ENCODE results near the gene SOX6.

SOX6 gene

DNA sequence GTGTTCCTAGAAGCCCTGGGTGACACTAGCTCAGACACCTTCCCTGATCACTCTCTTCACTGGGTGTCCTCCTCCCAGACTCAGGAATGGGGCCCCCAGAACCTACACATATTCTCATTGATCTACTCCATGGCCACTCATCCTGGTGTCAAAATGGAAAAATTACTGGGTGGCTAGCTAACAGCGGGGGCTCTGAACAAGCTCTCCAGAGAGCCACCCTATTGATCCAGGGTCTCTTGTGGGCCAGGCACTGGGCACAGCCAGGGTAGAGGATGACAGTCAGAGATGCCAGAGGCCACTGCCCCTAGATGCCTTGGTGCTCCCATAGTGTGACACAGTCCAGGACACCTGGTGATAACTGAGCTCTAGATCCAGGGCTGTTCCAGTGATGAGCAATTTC, 393.1 kb downstream of the SOX6 start:
- no peak for DNase-seq (ENCODE audit: low read depth)

DNA sequence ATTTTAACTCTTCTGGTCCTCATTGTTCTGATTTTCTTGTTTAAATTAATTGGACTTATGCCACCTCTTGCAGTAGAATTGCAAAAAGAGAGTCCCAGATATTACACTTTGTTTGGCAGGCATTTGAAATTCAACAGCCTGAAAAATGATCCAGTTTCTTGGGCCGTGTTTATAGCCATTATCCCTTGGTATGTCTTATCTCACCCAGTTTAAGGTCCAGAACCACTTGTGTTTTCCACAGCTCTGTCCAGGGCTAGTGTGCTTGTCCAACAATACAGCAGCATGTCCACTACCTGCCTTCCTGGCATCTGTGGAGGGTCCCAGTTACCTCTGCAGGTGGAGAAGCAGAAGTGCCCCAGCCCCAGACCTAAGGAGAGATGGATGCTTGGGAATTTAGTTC, 397.4 kb downstream of the SOX6 start:
- no peak for DNase-seq (ENCODE audit: low read depth)

DNA sequence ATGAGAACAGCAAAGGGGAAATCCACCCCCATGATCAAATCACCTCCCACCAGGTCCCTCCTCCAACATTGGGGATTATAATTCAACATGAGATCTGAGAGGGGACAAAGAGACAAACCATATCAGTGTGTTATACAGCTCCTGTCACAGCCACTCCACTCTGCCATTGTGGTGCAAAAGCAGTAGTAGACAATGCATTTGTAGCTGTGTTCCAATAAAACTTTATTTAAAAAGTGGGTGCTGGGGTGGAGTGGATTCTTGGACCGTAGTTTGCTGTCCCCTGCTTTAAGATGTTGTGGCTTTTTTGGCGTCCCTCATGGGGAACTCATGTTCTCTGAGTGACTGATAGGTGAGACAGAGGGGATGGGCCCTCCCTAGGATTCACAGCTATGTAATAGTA, 399.1 kb downstream of the SOX6 start:
- DNase-seq (ENCODE audit: low read depth) = no peak

DNA sequence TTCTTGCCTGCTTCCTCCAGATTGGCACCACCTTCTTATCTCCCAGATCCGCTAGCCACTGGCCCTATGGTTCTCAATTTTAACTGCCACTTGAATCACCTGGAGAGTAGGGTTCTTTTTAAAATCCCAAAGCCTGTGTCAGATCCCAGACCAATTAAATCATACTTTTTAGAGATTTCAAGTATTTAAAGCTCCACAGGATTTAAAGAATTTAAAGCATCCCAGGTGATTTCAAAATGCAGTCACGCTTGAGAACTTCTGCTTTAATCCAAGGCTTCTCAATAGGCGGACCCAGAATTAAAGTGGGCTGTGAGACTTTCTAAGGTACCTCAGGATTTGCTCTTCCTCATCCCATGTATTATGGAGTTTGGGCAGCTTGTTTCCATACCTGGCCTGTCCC, 400.0 kb downstream of the SOX6 start:
- DNase-seq (ENCODE audit: low read depth) = no peak

DNA sequence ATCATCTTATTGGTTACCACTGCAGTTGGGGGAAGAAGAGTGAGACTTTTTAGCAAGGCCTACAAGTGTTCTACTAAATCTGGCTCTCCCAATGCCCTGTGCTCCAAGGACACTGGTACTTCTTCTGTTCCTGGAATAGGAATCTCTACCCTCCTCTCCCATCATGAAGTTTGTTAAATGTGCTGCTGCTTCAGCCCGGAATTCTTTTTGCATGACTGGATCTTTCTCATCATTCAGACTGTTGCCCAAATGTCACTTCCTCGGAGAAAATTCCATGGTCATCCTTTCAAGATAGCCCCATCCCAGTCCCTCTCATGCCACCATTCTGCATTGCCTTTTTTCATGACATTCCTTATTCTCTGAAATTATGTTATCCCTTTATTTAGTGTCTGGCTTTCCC, 400.8 kb downstream of the SOX6 start:
- DNase-seq (ENCODE audit: low read depth) = no peak

DNA sequence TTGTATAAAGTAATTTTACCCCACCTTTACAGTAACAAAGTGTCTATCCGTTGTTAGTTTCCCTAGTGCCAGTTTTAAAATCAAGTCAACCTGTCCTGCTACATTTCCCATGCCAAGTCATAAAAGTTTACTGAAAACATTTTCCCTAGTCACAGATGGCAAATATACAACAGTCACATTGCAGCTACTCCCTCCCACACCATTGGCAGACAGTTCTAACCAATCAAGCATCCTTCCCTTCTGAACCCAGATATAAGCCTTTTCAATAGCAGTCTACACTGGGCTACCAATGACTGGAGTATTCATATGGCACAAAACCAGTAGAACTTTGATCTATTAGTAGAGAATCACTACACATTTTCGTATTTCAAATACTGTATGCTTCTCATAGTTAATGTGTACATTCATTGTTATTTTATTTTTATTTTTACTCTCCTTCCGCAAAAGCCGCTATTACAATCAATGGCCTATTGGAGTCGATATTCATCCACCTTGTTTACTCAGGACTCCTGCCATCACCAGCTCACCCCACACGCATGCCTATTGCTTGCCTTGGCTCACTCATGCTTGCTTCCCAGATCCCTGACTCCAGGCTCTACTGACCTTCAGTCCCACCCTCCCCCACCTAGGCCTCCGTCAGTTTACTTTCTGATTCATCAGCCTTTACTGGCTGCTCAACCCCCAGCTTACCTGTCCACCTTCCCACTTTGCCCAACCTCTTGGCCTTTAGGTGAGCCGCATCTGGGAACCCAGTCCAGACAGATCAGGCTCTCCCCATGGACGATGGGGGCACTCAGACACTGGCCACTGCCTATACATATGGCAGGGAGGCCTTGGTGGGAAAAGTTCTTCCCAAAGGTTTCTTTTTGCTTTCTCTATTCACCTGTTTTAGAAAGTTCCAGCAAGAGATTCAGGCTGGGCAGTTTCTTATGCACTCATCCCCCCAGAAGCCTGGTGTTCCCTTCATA, 408.4 kb downstream of the SOX6 start:
- DNase-seq (ENCODE audit: low read depth) = no peak

DNA sequence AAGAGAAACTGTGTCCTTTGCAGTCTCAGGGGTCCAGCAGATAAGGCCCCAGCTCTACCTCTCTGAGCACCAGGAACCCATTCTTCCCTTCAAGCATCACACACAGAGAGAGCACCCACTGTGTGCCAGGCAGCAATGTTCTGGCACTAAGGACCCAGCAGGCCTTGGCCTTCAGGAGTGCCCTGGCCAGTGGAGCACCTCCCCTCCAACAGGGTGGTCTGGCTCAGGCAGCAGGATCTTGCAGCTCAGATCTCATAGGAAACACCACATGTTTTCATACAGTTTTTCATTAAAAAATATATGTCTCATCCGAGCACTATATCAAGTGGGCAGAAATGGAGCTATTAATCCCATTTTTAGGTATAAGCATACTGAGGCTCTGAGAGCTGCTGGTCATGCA, 410.6 kb downstream of the SOX6 start:
- DNase-seq (ENCODE audit: low read depth) = no peak

DNA sequence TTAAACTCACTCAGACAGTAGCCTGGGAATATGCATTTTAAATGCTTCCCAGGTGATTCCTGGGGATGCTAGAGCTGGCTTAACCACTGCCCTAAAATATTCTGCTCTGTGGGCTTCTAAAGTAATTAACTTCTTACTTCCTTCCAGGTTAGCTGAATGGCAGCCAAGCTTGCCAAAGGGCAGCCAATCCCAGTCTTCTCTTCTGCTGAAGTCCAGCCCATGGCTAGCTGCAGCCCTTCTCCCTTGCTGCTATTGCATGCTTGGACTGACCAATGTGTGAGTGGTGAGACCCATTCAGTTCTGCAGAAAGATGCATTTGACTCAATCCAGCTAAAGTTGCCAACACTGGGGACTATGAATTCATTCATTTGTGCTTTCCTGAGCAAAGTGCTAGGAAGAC, 411.9 kb downstream of the SOX6 start:
- no peak for DNase-seq (ENCODE audit: low read depth)

DNA sequence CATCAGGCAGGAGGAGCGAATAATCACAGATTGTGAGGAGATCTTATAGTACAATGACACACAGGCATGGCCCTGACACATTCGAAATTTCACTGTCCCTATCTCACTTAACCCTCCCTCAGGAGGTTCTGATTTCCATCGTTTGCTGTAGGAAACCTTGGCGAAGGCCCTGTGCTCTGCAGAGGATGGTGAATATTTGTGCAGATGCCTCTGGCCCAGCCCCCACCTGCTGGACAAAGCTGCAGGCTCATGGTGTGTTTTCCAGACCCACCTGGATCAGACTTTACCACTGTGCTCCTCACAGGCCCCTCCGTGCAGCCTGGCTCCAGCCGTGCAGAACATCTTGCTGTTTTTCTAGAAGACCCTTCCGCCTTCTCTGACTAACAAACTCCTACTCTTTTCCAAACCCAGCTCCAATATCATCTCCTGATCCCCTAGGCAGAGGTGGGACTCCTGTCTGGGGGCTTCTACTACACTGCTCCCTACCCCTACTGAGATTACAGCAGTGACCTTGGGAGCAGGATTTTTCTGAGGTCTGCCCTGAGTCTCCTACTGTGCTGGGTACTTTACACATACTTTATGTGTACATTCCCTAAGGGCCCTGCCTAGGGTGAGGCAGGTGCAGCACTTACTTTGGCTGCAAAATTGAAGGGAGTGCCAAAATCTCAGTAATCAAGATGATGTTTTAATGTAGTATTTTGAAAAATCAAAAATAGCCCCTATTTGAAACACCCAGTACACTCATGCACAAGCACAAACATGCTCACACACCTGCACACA, 412.7 kb downstream of the SOX6 start:
- no peak for DNase-seq (ENCODE audit: low read depth)

DNA sequence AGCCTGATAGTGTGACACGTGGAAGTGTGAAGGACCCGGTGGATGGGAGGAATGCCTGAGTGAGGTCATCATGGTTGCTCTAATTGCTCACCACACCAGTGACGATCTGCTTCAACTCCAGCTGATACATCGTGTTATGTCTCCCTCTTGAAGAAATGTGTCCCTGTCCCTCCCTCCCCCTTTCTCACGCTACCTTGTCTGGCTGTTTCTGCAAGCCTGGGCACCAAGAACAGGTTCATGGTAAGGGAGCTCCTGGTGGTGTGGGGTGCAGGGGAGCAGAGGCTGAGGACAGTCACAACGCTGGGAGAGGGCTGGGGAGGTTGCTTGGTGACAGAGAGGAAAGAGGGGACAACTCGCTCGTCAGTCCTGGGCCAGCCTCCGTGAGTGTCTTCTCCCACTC, 413.4 kb downstream of the SOX6 start:
- DNase-seq (ENCODE audit: low read depth) = no peak

DNA sequence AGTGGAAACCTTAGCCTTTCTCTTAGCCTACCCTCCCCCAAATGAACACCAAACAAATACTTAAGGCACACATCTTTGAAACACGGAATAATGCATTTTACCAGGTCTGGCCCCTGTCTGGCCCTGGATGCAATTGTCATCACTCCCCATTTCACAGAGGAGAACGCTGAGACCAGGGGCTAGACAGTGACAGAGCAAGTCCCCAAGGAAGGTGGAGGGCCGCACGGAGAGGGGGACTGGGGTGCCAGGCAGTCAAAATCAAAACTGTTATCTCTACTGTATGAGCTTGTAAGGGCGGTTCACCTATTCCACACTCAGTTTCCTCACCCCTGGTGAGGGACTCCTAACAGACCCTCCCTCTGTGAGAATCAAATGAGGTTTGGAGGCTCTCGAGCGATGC, 414.2 kb downstream of the SOX6 start:
- DNase-seq (ENCODE audit: low read depth) = no peak

DNA sequence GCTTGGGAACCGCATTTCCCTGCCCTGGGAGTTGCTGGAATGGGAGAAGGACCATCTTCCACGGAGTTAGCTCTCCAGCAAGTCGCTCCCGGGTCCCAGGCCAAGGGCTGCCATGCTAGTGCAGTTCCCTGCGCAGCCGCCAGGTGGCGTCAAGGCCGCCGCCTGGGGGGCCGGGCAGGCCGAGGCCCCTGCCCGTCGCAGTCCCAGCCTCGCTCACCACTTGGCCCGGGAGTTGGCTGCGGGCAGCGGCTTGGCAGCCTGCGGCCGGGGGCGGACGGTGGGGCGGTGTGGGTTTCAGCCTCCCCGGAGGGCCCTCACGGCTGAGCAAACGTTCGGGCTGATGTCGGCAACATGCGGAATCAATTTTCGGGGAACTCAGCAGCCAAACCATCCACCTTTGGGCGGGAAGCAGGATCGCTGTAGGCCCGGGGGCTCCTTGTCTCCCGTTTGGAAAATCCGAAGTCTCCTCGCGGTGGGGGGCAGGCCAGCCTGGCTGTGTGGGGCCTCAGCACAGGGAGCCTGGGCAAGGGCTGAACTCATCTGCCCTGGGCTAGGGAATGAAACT, 415.1 kb downstream of the SOX6 start:
- no peak for DNase-seq (ENCODE audit: low read depth)

DNA sequence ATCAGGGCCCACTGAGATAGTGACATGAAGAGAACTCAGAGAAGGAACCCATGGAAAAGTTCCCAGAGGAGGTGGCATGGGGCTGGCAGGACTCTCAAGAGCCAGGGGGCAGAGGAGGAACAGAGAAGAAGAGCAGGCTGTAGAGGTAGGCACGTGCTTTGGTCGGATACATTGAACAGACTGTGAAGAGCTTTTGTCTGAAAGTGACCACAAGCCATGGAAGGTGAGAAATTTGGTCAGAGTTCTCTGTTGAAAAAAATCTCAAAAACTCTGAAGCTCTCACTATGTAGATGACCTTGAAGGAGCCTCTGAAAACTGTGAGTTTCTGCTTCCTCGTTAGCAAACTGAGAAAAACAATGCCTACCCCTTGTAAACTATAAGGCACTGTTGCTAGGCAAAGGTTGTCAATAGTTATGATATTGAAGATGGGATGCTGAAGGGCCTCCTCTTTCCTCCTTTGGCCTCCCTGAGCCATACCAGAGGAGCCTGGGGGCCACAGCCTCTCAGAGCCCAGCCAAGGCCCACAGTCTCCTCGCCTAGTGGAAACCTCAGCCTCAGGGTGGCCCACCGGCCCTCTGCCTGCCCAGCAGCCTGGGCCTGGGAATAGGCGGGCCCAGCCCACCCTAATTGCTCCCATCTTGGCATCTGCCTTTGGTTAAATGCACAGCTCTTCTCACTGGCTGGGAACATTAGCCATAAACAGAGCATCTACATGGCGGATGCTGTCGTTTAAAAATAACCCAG, 415.7 kb downstream of the SOX6 start:
- DNase-seq (ENCODE audit: low read depth) = no peak

DNA sequence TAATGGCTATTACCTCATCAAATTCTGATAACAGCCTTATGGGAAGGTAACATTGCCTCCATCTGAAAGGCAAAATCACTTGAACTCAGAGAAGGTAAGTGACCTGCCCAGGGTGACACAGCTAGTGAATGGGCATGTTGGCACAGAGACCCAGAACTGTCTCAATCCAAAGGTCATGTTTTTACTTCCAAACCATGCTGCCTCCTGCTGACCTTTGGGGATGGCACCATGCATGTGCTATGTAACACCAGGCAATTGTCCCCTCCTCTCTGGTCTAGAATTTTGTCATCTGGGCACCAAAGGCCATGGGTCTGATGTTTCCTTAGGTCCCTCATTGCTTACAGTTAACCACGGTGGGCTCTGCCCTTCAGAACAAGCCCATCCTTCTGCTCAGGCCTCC, 417.4 kb downstream of the SOX6 start:
- DNase-seq (ENCODE audit: low read depth) = no peak

DNA sequence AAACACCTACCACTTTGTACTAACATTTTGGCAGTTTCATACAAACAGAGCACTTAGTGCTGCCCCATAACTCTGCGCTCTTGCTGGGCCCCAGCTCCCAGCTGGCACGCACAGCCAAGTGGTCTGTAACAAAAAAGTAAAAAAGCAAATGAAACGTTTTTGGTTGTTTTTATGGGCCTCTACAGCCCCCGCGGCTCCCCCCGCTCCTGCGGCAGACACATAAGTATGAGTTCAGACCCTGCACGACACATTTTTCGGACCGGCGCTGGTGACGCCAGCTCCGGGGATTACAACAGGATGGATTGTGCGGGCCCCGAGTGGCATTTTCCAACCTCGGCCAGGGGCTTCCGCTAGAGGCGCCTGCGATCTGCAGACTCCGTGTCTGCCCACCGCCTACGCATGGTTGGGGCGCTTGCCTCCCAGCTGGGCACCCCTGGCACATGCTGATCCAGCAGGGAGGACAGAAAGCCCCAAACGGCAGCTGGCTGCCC, 418.2 kb downstream of the SOX6 start:
- DNase-seq (ENCODE audit: low read depth) = no peak

DNA sequence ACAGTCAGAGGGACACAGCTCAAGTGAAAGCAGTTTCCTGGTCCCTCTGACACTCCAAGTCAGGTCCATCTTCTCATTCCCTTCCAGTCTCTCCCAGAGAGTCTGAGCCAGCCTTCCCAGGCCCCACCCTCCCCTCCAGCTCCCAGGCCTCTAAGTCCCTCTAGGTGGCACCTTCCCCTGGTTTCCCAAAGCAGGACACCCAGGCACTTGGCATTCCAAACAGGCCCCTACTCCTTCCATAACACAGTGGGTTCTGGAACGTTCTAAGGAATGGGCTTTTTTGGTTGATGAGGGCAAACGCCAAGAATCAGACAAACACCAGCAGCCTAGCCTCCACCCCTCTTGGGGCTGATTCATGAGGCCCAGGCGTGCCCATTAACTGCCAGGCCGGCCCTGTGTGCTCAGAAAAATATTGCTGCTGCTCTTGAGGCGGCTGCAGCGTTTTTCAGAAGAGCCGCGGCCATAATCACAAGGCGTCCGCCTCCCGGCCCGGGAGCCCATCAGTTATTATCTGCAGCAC, 418.7 kb downstream of the SOX6 start:
- DNase-seq (ENCODE audit: low read depth) = no peak

DNA sequence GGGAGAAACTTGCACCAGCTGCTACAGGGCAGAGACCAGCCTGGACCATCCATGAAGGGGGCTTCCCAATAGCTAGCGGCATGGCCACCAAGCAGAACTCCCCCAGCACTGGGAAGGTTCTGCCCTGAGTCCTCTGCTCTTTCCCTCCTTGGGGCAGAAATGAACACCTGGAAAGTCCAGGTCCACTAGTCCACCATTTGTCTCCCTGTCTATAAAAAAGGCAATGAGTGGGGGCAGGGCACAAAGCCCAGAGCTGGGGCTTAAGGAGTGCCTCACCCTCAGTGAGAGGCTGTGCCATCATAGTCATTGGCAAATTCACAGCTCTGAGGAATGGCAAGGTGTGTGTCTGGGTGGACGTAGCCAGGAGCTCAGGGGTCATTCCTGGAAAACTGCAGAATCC, 420.3 kb downstream of the SOX6 start:
- no peak for DNase-seq (ENCODE audit: low read depth)

DNA sequence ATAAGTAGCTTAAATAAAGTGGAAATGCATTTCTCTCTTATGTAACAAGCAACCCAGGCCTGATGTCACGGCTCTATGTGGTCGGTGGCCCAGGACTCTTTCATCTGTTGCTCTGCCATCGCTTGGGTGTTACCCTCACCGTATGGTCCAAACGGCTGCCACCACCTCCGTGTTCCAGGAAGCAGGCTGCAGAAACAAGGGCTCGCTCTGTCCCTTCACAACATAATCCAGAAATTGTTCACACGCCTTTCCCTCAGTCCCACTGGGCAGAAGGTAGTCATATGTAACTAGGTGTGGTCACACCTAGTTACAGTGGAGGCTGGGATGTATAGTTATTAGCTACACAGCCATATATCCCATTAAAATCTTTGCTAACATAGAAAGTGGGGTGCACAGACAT, 421.0 kb downstream of the SOX6 start:
- no peak for DNase-seq (ENCODE audit: low read depth)

DNA sequence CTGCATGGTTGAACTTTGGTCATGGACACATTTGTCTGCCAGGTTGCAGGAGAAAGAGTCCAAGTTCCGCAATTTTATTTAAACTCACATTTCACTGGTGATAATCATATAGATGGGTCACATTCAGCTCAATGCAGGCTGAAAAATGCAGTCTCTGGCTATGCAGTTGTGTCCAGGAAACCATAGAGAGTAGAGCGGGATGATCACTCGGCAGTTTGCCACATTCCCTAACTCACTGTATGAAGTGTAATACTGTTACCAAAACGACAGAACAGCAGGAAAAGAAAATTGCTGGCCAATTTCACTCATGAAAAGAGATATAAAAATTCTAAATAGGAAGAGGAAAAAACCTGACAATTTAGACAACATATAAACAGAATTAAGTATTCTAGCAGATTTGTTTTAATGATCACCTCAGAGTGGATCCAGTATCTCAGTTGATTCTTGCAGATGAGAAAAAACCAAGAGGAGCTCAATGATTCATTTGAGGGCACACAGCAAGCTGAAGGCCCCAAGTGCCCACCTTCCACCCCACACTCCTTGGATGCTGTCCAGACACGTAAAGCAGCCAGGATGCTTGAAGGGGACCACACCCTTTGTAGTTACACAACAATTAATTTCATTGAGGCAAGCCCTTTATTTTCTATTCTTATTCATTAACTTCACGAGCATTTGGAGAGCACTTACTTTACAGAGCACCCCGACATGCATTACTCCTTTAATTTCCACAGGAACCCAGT, 422.3 kb downstream of the SOX6 start:
- no peak for DNase-seq (ENCODE audit: low read depth)

DNA sequence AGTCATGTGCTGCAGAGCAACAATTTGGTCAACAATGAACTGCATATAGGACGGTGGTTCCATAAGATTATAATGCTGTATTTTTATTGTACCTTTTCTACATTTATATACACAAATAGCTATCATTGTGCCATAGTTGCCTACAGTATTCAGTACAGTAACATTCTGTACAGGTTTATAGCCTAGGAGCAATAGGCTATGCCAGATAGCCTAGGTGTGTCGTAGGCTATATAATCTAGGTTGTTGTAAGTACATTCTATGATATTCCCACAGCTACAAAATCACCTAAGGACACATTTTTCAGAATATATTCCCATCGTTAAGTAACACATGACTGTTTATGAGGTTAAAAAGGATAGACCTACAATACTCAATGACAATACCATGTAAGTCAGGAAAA, 423.9 kb downstream of the SOX6 start:
- no peak for DNase-seq (ENCODE audit: low read depth)

DNA sequence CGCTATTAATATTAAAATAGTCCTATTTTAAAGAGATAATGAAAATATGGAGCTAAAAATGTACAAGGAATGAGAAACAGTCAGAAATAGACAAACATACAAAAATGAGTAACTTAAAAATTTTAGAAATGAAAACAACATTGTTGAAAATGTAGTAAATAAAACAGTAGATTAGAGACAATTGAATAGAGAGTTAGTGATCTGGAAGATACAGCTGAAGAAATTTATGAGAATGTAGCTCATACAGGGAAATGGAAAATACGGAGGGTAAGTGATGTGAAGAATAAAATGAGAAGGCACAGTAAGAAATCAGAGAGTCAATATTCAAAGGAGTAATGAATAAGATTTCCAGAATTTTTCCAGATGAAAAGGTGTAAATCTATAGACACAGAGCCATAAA, 424.8 kb downstream of the SOX6 start:
- DNase-seq (ENCODE audit: low read depth) = no peak
